ENCODE results near the gene LRP1. TPM values are rescaled to one million over a fixed set of nuclear protein-coding genes. Genes with fewer than 3 reads are reported as not detected.

LRP1 gene
- total and polyA plus RNA-seq, 2 of the 4 experiments (the other 2 are of a cell fraction): 73.1 to 142 TPM

DNA sequence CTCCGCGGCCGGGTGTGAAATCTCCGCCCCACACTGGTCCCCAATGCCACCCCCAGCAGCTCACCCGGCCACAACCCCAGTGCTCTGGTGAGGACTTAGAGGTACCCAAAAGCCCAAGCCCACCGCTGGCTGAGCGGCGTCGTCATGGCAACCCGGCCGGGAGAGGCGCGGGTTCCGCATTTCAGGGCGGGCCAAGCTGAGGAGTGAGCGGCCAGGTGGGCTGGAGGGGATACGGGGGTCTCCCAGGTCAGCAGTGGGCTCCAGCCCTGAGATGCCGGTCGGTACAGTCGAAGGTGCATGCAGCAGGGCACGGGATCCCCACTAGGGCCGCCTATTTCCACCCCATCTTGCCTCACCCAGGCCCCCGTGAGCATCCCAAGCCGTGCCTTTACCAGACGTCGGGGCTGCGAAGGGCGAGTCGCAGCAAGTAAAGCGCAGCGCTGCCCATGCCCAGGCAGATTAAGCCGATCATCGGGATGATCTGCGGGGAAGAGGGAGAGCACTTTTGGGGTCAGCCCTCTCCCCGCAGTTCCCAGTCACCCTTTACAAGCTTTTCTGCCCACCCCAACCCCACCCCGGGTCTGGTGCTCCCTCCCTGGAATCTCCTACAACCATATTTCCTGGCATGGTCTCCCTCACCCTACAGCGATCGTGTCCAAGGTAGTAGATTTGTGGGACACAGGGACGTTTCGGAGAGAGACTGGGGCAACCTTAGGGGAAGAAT is 108.1 kb downstream of the LRP1 start:
- Histone ChIP-seq H4K8ac (ENCODE audit: low read depth in 2 of 2, low read length in 2 of 2) (no peak overlapping the region), H3K36me3 (ENCODE audit: control insufficient read depth, insufficient read depth, low read length) (peaks cover 38% of the 10 kb centered on the region), H3K14ac (replicated peaks; ENCODE audit: low read depth, low read length) (no peak overlapping the region), H2BK5ac (ENCODE audit: low read depth, low read length, poor library complexity, severe bottlenecking) (no peak overlapping the region), H3K9me3 (ENCODE audit: control insufficient read depth, insufficient read depth, low read length) (no peaks in the 10 kb centered on the region), H4K91ac (ENCODE audit: insufficient read depth, low read depth, low read length) (no peak overlapping the region), H3K4me3 (ENCODE audit: insufficient read depth, low read depth, low read length) (no peak overlapping the region), H3K56ac (ENCODE audit: extremely low read depth, insufficient read depth, low read length) (no peak overlapping the region), H4K20me1 (ENCODE audit: insufficient read depth, low read length) (peaks cover 40% of the 10 kb centered on the region), H3K4ac (ENCODE audit: low read depth, low read length) (no peak overlapping the region), H3K27ac (ENCODE audit: insufficient read depth, low read length) (no peak overlapping the region), H3K4me2 (ENCODE audit: low read depth, low read length) (no peak overlapping the region), H3K79me1 (ENCODE audit: low read depth in 1 of 2, low read length in 2 of 2) (peaks cover 15 to 40% of the 10 kb centered on the region in 2 experiments), H3K4me1 (ENCODE audit: control insufficient read depth, insufficient read depth, low read length) (peaks cover 15% of the 10 kb centered on the region), H3K18ac (ENCODE audit: low read depth, low read length) (no peak overlapping the region), H3K9ac (ENCODE audit: low read depth, low read length) (peak overlapping the region; percentile 5; the same call in 1 of the 2 replicates), H2BK120ac (ENCODE audit: low read depth, low read length) (no peak overlapping the region), H3K9me1 (ENCODE audit: insufficient read depth, low read length) (peaks cover 17% of the 10 kb centered on the region), H2AFZ (replicated peaks; ENCODE audit: low read length, poor library complexity) (no peak overlapping the region), H2BK20ac (ENCODE audit: low read depth, low read length) (no peak overlapping the region), H3K27me3 (ENCODE audit: control insufficient read depth, insufficient read depth, low read length) (no peaks in the 10 kb centered on the region), H2AK5ac (ENCODE audit: low read depth, low read length) (no peak overlapping the region), H4K5ac (ENCODE audit: low read depth, low read length) (no peak overlapping the region), H2BK15ac (ENCODE audit: low read depth, low read length) (no peak overlapping the region), H3K23ac (ENCODE audit: low read depth, low read length) (no peak overlapping the region), H2AK9ac (replicated peaks; ENCODE audit: low read depth, low read length, poor library complexity) (no peak overlapping the region)
- ChIA-PET CTCF (no interaction called here), POLR2A (ENCODE audit: unreplicated experiment) (interaction anchor here (0.6 kb wide), 1 partner anchor 23 kb away, joined by 12 read pairs; no protein-coding TSS in a partner anchor)
- intact Hi-C loops (cut with micrococcal nuclease) (loop anchor here (5.0 kb wide), 1 partner anchor 169 kb away; no protein-coding TSS in a partner anchor), in situ Hi-C loops (cut with MboI; ENCODE audit: low sequenced_read_pairs) (no loop called here), dilution Hi-C loops (cut with HindIII; ENCODE audit: low sequenced_read_pairs, unreplicated experiment) (no loop called here)
- ATAC-seq (ENCODE audit: low read depth): no peak
- 56% methylated on average over 21 of the region's 40 CpGs; no CpG with 5 or more reads in 1 of the 2 experiments for WGBS, 2 experiments (ENCODE audit: extremely low coverage in 2 of 2, insufficient read length in 1 of 2)
- no TSS peak for BruUV-seq (replicated peaks)
- DNase-seq: no peak
- no peak for TF ChIP-seq CEBPB (IDR thresholded peaks at IDR 0.05; ENCODE audit: low read depth, low read length)
- no peak for TF ChIP-seq BHLHE40 (IDR thresholded peaks at IDR 0.05; ENCODE audit: low read depth, low read length)
- TF ChIP-seq, protein P1, sequence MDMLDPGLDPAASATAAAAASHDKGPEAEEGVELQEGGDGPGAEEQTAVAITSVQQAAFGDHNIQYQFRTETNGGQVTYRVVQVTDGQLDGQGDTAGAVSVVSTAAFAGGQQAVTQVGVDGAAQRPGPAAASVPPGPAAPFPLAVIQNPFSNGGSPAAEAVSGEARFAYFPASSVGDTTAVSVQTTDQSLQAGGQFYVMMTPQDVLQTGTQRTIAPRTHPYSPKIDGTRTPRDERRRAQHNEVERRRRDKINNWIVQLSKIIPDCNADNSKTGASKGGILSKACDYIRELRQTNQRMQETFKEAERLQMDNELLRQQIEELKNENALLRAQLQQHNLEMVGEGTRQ (IDR thresholded peaks at IDR 0.05; ENCODE audit: low read depth, low read length): no peak
- no peak for TF ChIP-seq RCOR1 (IDR thresholded peaks at IDR 0.05; ENCODE audit: insufficient replicate concordance, low read length)
- TF ChIP-seq CHD1 (IDR thresholded peaks at IDR 0.05; ENCODE audit: low read depth, low read length): no peak
- no peak for TF ChIP-seq SMC3 (IDR thresholded peaks at IDR 0.05; ENCODE audit: low read depth, low read length)
- no peak for TF ChIP-seq RFX5 (IDR thresholded peaks at IDR 0.05; ENCODE audit: low read depth, low read length)
- TF ChIP-seq MAFK (IDR thresholded peaks at IDR 0.05; ENCODE audit: low read depth, low read length): no peak
- no peak for TF ChIP-seq FOS (IDR thresholded peaks at IDR 0.05; ENCODE audit: low read depth, low read length)
- TF ChIP-seq MAZ (IDR thresholded peaks at IDR 0.05; ENCODE audit: borderline replicate concordance, low read depth, low read length): no peak
- no peak for TF ChIP-seq POLR2A (IDR thresholded peaks at IDR 0.05; ENCODE audit: low read depth, low read length)
- no peak for TF ChIP-seq RAD21 (IDR thresholded peaks at IDR 0.05; ENCODE audit: low read length)
- TF ChIP-seq, protein P2, sequence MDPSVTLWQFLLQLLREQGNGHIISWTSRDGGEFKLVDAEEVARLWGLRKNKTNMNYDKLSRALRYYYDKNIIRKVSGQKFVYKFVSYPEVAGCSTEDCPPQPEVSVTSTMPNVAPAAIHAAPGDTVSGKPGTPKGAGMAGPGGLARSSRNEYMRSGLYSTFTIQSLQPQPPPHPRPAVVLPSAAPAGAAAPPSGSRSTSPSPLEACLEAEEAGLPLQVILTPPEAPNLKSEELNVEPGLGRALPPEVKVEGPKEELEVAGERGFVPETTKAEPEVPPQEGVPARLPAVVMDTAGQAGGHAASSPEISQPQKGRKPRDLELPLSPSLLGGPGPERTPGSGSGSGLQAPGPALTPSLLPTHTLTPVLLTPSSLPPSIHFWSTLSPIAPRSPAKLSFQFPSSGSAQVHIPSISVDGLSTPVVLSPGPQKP (IDR thresholded peaks at IDR 0.05; ENCODE audit: borderline replicate concordance, low read depth, low read length): no peak
- no peak for TF ChIP-seq NFE2L2 (IDR thresholded peaks at IDR 0.05; ENCODE audit: low read depth, low read length)
- TF ChIP-seq, protein P3, sequence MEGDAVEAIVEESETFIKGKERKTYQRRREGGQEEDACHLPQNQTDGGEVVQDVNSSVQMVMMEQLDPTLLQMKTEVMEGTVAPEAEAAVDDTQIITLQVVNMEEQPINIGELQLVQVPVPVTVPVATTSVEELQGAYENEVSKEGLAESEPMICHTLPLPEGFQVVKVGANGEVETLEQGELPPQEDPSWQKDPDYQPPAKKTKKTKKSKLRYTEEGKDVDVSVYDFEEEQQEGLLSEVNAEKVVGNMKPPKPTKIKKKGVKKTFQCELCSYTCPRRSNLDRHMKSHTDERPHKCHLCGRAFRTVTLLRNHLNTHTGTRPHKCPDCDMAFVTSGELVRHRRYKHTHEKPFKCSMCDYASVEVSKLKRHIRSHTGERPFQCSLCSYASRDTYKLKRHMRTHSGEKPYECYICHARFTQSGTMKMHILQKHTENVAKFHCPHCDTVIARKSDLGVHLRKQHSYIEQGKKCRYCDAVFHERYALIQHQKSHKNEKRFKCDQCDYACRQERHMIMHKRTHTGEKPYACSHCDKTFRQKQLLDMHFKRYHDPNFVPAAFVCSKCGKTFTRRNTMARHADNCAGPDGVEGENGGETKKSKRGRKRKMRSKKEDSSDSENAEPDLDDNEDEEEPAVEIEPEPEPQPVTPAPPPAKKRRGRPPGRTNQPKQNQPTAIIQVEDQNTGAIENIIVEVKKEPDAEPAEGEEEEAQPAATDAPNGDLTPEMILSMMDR (conservative IDR thresholded peaks at IDR 0.05; ENCODE audit: low read depth, low read length): no peak

Measured in IMR-90 (cell line).